ENCODE data around the gene LPP. TPM values are rescaled to one million over a fixed set of nuclear protein-coding genes. Genes with fewer than 3 reads are reported as not detected.
A peak's percentile ranks its signal among the peaks of the same experiment; 100 is the strongest.

Gene LPP
- polyA plus RNA-seq, 3 donors: 14.1 to 23.2 (median 15.3) TPM

- no peak overlapping the region for H3K4me3 ChIP-seq (replicated peaks in 1 of 3; ENCODE audit: low read depth in 2 of 3, low read length in 3 of 3)
- peaks cover 43 to 50% of the 10 kb centered on the region in 2 donors for H3K4me1 ChIP-seq (ENCODE audit: control insufficient read depth in 1 of 2, insufficient read depth in 2 of 2, low read length in 2 of 2)
- peaks cover 53% of the 10 kb centered on the region for H3K4me1 Mint-ChIP-seq
Observed at GRCh38 chr3:188901671-188902287, 747.8 kb downstream of the LPP start.

GRCh38 chr3:188904670-188905069, 750.7 kb downstream of the LPP start:
- H3K27me3 Mint-ChIP-seq (ENCODE audit: low read depth in 3 of 3): peaks cover 0 to 2% (median 0%) of the 10 kb centered on the region in 3 donors
- no peak overlapping the region for H3K4me3 Mint-ChIP-seq
- Histone ChIP-seq H3K27me3 (ENCODE audit: control insufficient read depth in 2 of 2, insufficient read depth in 2 of 2, low read length in 2 of 2) (no peaks in the 10 kb centered on the region), H3K4me1 (ENCODE audit: control insufficient read depth in 1 of 2, insufficient read depth in 2 of 2, low read length in 2 of 2) (peaks cover 43 to 53% of the 10 kb centered on the region in 2 donors), H2AFZ (ENCODE audit: insufficient read depth, low read depth, low read length, poor library complexity, severe bottlenecking) (no peak overlapping the region), H3K79me2 (ENCODE audit: insufficient read depth, low read length) (no peaks in the 10 kb centered on the region), H3K4me2 (replicated peaks; ENCODE audit: extremely low read depth, low read length, poor library complexity, severe bottlenecking) (no peak overlapping the region), H3K4me3 (replicated peaks in 1 of 3; ENCODE audit: low read depth in 2 of 3, low read length in 3 of 3) (no peak overlapping the region), H3K36me3 (replicated peaks in 1 of 2; ENCODE audit: control insufficient read depth in 1 of 2, insufficient read depth in 2 of 2, low read length in 2 of 2) (no peaks in the 10 kb centered on the region), H3K27ac (ENCODE audit: low read depth in 1 of 2, low read length in 2 of 2) (peak overlapping the region; percentile 71 to 95), H3K9me3 (replicated peaks in 1 of 2; ENCODE audit: control insufficient read depth in 1 of 2, insufficient read depth in 1 of 2, low read length in 2 of 2) (no peaks in the 10 kb centered on the region), H4K20me1 (ENCODE audit: insufficient read depth, low read length) (no peaks in the 10 kb centered on the region), H3K9ac (ENCODE audit: insufficient read depth, low read length, poor library complexity, severe bottlenecking) (no peak overlapping the region)
- H3K4me1 Mint-ChIP-seq: peaks cover 58% of the 10 kb centered on the region
- peaks cover 0 to 6% (median 2%) of the 10 kb centered on the region in 7 donors for H3K9me3 Mint-ChIP-seq
- DNase-seq: peak in 1 of 3 donors; percentile 45
- no peak for TF ChIP-seq CTCF (IDR thresholded peaks at IDR 0.05)
- H3K36me3 Mint-ChIP-seq: peaks cover 3 to 13% of the 10 kb centered on the region in 2 donors
- peak overlapping the region; percentile 92 to 97 (median 94) for H3K27ac Mint-ChIP-seq
- WGBS (ENCODE audit: insufficient coverage): no CpG with 5 or more reads among the region's 1 CpG
- intact Hi-C loops (cut with micrococcal nuclease): loop anchor here in 1 of 2 donors (10.0 kb wide), 1 partner anchor 60 kb away; no protein-coding TSS in a partner anchor

More at GRCh38 chr3:188901671-188902287, 747.8 kb downstream of the LPP start:
- H4K20me1 ChIP-seq (ENCODE audit: insufficient read depth, low read length): no peaks in the 10 kb centered on the region
- no peaks in the 10 kb centered on the region for H3K79me2 ChIP-seq (ENCODE audit: insufficient read depth, low read length)
- TF ChIP-seq CTCF (IDR thresholded peaks at IDR 0.05): no peak
- H2AFZ ChIP-seq (ENCODE audit: insufficient read depth, low read depth, low read length, poor library complexity, severe bottlenecking): no peak overlapping the region
- H3K27ac Mint-ChIP-seq: peak overlapping the region in 4 of 7 donors; percentile 49 to 81 (median 68)
- H3K4me2 ChIP-seq (replicated peaks; ENCODE audit: extremely low read depth, low read length, poor library complexity, severe bottlenecking): no peak overlapping the region
- no peaks in the 10 kb centered on the region for H3K9me3 ChIP-seq (replicated peaks in 1 of 2; ENCODE audit: control insufficient read depth in 1 of 2, insufficient read depth in 1 of 2, low read length in 2 of 2)
- WGBS (ENCODE audit: insufficient coverage): 40% methylated on average over 2 of the region's 4 CpGs
- no peaks in the 10 kb centered on the region for H3K36me3 ChIP-seq (replicated peaks in 1 of 2; ENCODE audit: control insufficient read depth in 1 of 2, insufficient read depth in 2 of 2, low read length in 2 of 2)
- H3K27ac ChIP-seq (ENCODE audit: low read depth in 1 of 2, low read length in 2 of 2): peak overlapping the region in 1 of 2 donors; percentile 56
- intact Hi-C loops (cut with micrococcal nuclease): loop anchor here in 1 of 2 donors (10.0 kb wide), 1 partner anchor 57 kb away; no protein-coding TSS in a partner anchor
- H3K27me3 Mint-ChIP-seq (ENCODE audit: low read depth in 3 of 3): peaks cover 0 to 4% (median 0%) of the 10 kb centered on the region in 3 donors
- no peak for DNase-seq
- H3K27me3 ChIP-seq (ENCODE audit: control insufficient read depth in 2 of 2, insufficient read depth in 2 of 2, low read length in 2 of 2): no peaks in the 10 kb centered on the region
- peaks cover under 1 to 18% of the 10 kb centered on the region in 2 donors for H3K36me3 Mint-ChIP-seq
- H3K9me3 Mint-ChIP-seq: peaks cover 0 to 4% (median 2%) of the 10 kb centered on the region in 7 donors
- no peak overlapping the region for H3K4me3 Mint-ChIP-seq
- H3K9ac ChIP-seq (ENCODE audit: insufficient read depth, low read length, poor library complexity, severe bottlenecking): no peak overlapping the region

Measured in CD14-positive monocyte (primary cell).